Pancreas (tissue), 10 donors: ENCODE measurements around the gene STARD9. TPM values are rescaled to one million over a fixed set of nuclear protein-coding genes. Genes with fewer than 3 reads are reported as not detected.
A peak's percentile ranks its signal among the peaks of the same experiment; 100 is the strongest.
"Not testable (repeated sequence)": the region's sequence is repeated elsewhere in the genome, so short reads cannot be mapped to it uniquely, and the experiment has no call there.

ENCODE experiments used
- ATAC-seq, 4 donors: fragments of 200-7000 bp; cut with Tn5 transposase; one replicate each; pipeline versions ENCODE4 v1.8.0 to v1.9.1; 2020; ENCODE audit warnings: mild to moderate bottlenecking in 4 of 4, moderate library complexity in 4 of 4
- DNase-seq, 6 donors: peaks; one replicate each; pipeline ENCODE4 v3.0.0-alpha.2; 2020
- FAIRE-seq: peaks from 2 replicates; lab custom pipeline; 2012; peaks lifted over from hg19 to GRCh38; lab: Jason Lieb, UNC
- H3K27ac ChIP-seq, 4 donors: fragments of 200-600 bp; sonication (generic); 1 replicate in 3 of 4; 2 replicates in 1 of 4; pipeline versions ENCODE4 v1.5.0 to v1.8.0; 2020
- H3K27me3 ChIP-seq, 4 donors: fragments of 200-600 bp; one replicate each; pipeline ENCODE4 v1.8.0; 2021
- H3K36me3 ChIP-seq, 3 donors: fragments of 200-600 bp; sonication (generic) in 1 of 3; one replicate each; pipeline versions ENCODE4 v1.5.0 to v1.8.0; 2020 to 2021
- H3K4me1 ChIP-seq, 3 donors: fragments of 200-600 bp; one replicate each; pipeline ENCODE4 v1.8.0; 2021
- H3K4me3 ChIP-seq, 4 donors: fragments of 200-600 bp; sonication (generic) in 2 of 4; one replicate each; pipeline versions ENCODE4 v1.5.0 to v1.8.0; 2020 to 2021
- H3K9me3 ChIP-seq, 4 donors: fragments of 200-600 bp; one replicate each; pipeline ENCODE4 v1.8.0; 2021
- CTCF ChIP-seq, 4 donors: fragments of 200-600 bp; sonication (generic) in 3 of 4; IDR thresholded peaks; one replicate each; pipeline versions ENCODE4 v1.5.0 to v1.8.0; 2021; ENCODE audit warnings: antibody characterized with exemption in 4 of 4
- WGBS, 2 donors: extraction: QIAGEN DNeasy Blood & Tissue Kit; methylation state at CpG; one replicate each; pipeline ENCODE4 v1.1.7; 2013; 5-methylcytosine and 5-hydroxymethylcytosine counted together
- intact Hi-C, 3 donors: fragments of 100-400 bp; cut with DNase I; formaldehyde crosslinking; loops; one replicate each; pipeline versions ENCODE4 v1.11.1 to v1.14.2; 2022
- polyA plus RNA-seq, 2 donors: library from polyadenylated mRNA; stranded (reverse); fragments of 200-250 nt; gene quantifications; one replicate each; pipeline ENCODE4 v1.2.3, GENCODE V29; 2013
- total RNA-seq, 6 donors: library from RNA; stranded (reverse); fragmentation: NEBNext Ultra II Directional in 4 of 6; extraction: Animal tissue kit (Norgen Biotek cat#: 25700) in 4 of 6; gene quantifications; one replicate each; pipeline versions ENCODE4 v1.2.1 to v1.2.4, GENCODE V29; 2021 to 2023
- donor health status: healthy with polysubstance abuse.
- donor health status: DM: no; HTN: no; CAD: no; lungs with moderate emphysema.
- donor health status: DM: no; HTN: no; CAD: no.
- donor health status: control.
- donor health status: control.
- donor health status: Bipolar disorder and iron deficiency.
- donor health status: DM: yes; HTN: yes; CAD: no.
- donor health status: DM: no; HTN: no; CAD: no.
- donor health status: DM: no; HTN: no; CAD: no.
- donor health status: DM: yes; HTN: yes; CAD: no.

The STARD9 gene
- total and polyA plus RNA-seq, 8 donors, result 0.44 to 3.0 (median 1.3) TPM

- no peak for TF ChIP-seq CTCF (IDR thresholded peaks at IDR 0.05)
- H3K36me3 ChIP-seq, result no peaks in the 10 kb centered on the region
- DNase-seq, result no peak
- no peaks in the 10 kb centered on the region for H3K27me3 ChIP-seq
- 82 to 92% methylated on average over 4 of the region's 4 CpGs for WGBS, 2 donors
- H3K4me1 ChIP-seq, result peaks cover 0 to 3% (median 0%) of the 10 kb centered on the region in 3 donors
- no peak for FAIRE-seq
- H3K9me3 ChIP-seq, result no peaks in the 10 kb centered on the region
- intact Hi-C loops, result no loop called here
- no peak overlapping the region for H3K27ac ChIP-seq
- ATAC-seq, result peak in 3 of 4 donors; percentile 20 to 43 (median 30)
- H3K4me3 ChIP-seq, result no peak overlapping the region
Measured at GRCh38 chr15:42593143-42593542, 17.7 kb downstream of the STARD9 start.

DNA sequence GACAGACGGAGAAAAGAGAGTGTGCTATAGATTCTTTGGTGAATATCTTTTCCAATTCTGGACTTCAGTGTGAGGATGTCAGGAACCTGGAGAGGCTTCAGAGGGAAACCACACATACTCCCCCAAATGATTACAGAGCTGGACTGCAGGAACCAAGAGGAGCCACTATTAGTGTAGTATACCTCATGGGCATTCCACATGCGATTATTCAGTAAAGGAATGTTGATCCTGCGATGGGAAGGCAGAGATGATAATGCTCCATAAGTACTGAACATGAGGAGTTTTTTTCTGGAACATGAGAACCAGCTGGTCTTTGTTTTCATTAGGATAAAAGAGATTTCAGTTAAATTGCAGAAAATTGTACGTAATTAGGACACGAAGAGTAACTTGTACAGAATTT is 18.7 kb downstream of the STARD9 start:
- no peak for DNase-seq
- WGBS, 2 donors, result 71 to 74% methylated on average over 5 of the region's 5 CpGs
- Histone ChIP-seq H3K9me3 (no peaks in the 10 kb centered on the region), H3K4me3 (no peak overlapping the region), H3K27ac (no peak overlapping the region), H3K4me1 (peaks cover 0 to 3% (median 0%) of the 10 kb centered on the region in 3 donors), H3K27me3 (no peaks in the 10 kb centered on the region), H3K36me3 (no peaks in the 10 kb centered on the region)
- no peak for FAIRE-seq
- no peak for TF ChIP-seq CTCF (IDR thresholded peaks at IDR 0.05)
- intact Hi-C loops, result no loop called here
- ATAC-seq, result no peak

GRCh38 chr15:42595626-42596240 is 20.3 kb downstream of the STARD9 start:
- FAIRE-seq (no peak), DNase-seq (no peak), ATAC-seq (peak in 1 of 4 donors; percentile 33)
- Histone ChIP-seq H3K27ac (no peak overlapping the region), H3K36me3 (no peaks in the 10 kb centered on the region), H3K9me3 (no peaks in the 10 kb centered on the region), H3K4me1 (peaks cover 0 to 3% (median 0%) of the 10 kb centered on the region in 3 donors), H3K4me3 (no peak overlapping the region), H3K27me3 (no peaks in the 10 kb centered on the region)
- no peak for TF ChIP-seq CTCF (IDR thresholded peaks at IDR 0.05)
- intact Hi-C loops, result no loop called here
- 42 to 56% methylated on average over 4 of the region's 4 CpGs for WGBS, 2 donors

GRCh38 chr15:42601316-42601715 is 25.9 kb downstream of the STARD9 start:
- FAIRE-seq, ATAC-seq, H3K27me3 ChIP-seq, intact Hi-C loops, H3K36me3 ChIP-seq, H3K4me3 ChIP-seq, DNase-seq, H3K9me3 ChIP-seq, H3K27ac ChIP-seq, H3K4me1 ChIP-seq: not testable (repeated sequence)
- 93 to 96% methylated on average over 29 to 30 of the region's 30 CpGs for WGBS, 2 donors

DNA sequence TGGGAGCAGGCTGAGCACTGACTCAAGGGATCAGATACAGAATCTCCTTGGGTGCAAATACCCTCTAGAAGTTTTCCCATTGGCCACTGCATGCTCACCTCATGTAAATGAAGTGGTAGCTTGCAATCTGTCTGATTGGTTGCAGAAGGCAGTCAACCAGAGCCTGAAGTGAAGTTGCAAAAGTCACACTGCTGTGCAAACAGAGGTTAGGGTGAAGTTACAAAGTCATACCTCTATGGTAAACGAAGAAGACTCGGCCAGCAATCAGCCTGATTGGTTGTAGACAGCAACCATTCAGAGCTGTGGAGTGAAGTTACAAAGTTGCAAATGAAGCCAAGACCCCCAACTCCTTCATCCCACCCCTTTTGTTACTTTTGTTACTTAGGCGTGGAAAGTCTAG is 27.1 kb downstream of the STARD9 start:
- Histone ChIP-seq H3K27ac (no peak overlapping the region), H3K27me3 (peaks cover 0 to 3% (median 0%) of the 10 kb centered on the region in 4 donors), H3K4me3 (no peak overlapping the region), H3K36me3 (no peaks in the 10 kb centered on the region), H3K9me3 (no peaks in the 10 kb centered on the region), H3K4me1 (no peaks in the 10 kb centered on the region)
- FAIRE-seq (no peak), ATAC-seq (no peak), DNase-seq (no peak)
- intact Hi-C loops, result no loop called here
- 50 to 69% methylated on average over 3 of the region's 3 CpGs for WGBS, 2 donors
- TF ChIP-seq CTCF (IDR thresholded peaks at IDR 0.05), result no peak
